Ovary (tissue), 3 donors: Measurements from ENCODE around the gene GOLIM4.

ENCODE experiments used
- EP300 ChIP-seq: sonication (generic); formaldehyde crosslinking; IDR thresholded peaks from one replicate; pipeline ENCODE4 v1.6.1; 2017; ENCODE audit warnings: antibody characterized with exemption
- POLR2A ChIP-seq: fragments of 450-650 bp; IDR thresholded peaks from one replicate; pipeline ENCODE4 v1.6.1; 2017; ENCODE audit warnings: antibody characterized with exemption, mild to moderate bottlenecking, moderate library complexity
- TF ChIP-seq, protein P1 (sequence below), 3 donors: fragments of 450-650 bp in 2 of 3; fragments of 200-600 bp in 1 of 3; IDR thresholded peaks; one replicate each; pipeline versions ENCODE4 v1.5.1 to v1.8.0; 2016 to 2022; ENCODE audit warnings: antibody characterized with exemption in 3 of 3, mild to moderate bottlenecking in 1 of 3
- donor health status: DM: no; HTN: no; CAD: no.

DNA sequence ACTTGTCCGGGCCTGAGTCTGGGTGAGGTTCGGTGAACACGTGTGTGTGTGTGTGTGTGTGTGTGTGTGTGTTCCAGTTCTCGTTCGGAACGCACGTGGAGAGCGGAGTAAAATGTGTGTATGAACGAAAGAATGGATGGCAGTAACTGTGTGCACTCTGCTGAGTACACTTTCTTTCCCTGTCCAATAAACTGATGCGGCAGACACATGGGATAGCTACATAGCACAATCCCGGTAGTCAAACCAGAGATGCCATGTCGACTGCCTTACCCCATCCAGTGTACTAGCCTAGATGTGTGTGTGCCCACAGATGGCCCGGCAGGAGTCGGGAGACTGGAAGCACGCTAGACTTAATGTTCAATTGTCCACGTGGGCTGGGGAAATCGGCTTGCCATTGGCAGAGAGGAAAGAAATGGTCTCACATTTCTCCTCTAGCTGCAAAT lies 507 bp upstream of the GOLIM4 start:
- TF ChIP-seq POLR2A, result no peak
- no peak for TF ChIP-seq EP300
- TF ChIP-seq, protein P1, sequence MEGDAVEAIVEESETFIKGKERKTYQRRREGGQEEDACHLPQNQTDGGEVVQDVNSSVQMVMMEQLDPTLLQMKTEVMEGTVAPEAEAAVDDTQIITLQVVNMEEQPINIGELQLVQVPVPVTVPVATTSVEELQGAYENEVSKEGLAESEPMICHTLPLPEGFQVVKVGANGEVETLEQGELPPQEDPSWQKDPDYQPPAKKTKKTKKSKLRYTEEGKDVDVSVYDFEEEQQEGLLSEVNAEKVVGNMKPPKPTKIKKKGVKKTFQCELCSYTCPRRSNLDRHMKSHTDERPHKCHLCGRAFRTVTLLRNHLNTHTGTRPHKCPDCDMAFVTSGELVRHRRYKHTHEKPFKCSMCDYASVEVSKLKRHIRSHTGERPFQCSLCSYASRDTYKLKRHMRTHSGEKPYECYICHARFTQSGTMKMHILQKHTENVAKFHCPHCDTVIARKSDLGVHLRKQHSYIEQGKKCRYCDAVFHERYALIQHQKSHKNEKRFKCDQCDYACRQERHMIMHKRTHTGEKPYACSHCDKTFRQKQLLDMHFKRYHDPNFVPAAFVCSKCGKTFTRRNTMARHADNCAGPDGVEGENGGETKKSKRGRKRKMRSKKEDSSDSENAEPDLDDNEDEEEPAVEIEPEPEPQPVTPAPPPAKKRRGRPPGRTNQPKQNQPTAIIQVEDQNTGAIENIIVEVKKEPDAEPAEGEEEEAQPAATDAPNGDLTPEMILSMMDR (IDR thresholded peaks at IDR 0.05), result no peak
